H1 (cell line): Measurements from ENCODE around the gene TPO. TPM values are rescaled to one million over a fixed set of nuclear protein-coding genes. Genes with fewer than 3 reads are reported as not detected.

ENCODE experiments used
- CTCF ChIA-PET: fragments of 300-600 bp; sonication (Branson Sonifier 250); formaldehyde crosslinking; loops from one replicate; lab custom pipeline; 2021; ENCODE audit not compliant: partially characterized antibody; lab: Charles Lee
- POLR2A ChIA-PET: fragments of 300-600 bp; sonication (Branson Sonifier 250); formaldehyde crosslinking; loops from one replicate; lab custom pipeline; 2021; ENCODE audit warnings: inconsistent platforms; ENCODE audit not compliant: partially characterized antibody; lab: Charles Lee
- DNase-seq, 2 experiments: peaks; one replicate each; pipeline versions ENCODE4 v3.0.0 to v3.0.0-alpha.2; 2010 to 2022; ENCODE audit warnings: low spot score in 2 of 2, low read depth in 1 of 2, mixed read lengths in 1 of 2
- FAIRE-seq: peaks from 2 replicates; lab custom pipeline; 2011; peaks lifted over from hg19 to GRCh38; lab: Jason Lieb, UNC
- H2AFZ ChIP-seq: 2 replicates; pipeline ENCODE4 v1.8.1; 2012; ENCODE audit warnings: low read length, inconsistent platforms
- H2AK5ac ChIP-seq: 2 replicates; pipeline ENCODE4 v1.6.1; 2013; ENCODE audit warnings: low read depth, low read length
- H2BK120ac ChIP-seq: replicated peaks from 2 replicates; pipeline ENCODE3; 2013; ENCODE audit warnings: low read depth, low read length, inconsistent platforms
- H2BK12ac ChIP-seq: 2 replicates; pipeline ENCODE4 v1.6.1; 2013; ENCODE audit warnings: low read depth, low read length
- H2BK15ac ChIP-seq: 2 replicates; pipeline ENCODE4 v1.6.1; 2013; ENCODE audit warnings: low read length
- H2BK20ac ChIP-seq: 2 replicates; pipeline ENCODE4 v1.6.1; 2013; ENCODE audit warnings: low read length
- H2BK5ac ChIP-seq: 2 replicates; pipeline ENCODE4 v1.6.1; 2013; ENCODE audit warnings: low read depth, low read length
- H3K14ac ChIP-seq: 2 replicates; pipeline ENCODE4 v1.6.1; 2013; ENCODE audit warnings: inconsistent platforms; ENCODE audit not compliant: insufficient read length
- H3K18ac ChIP-seq: 2 replicates; pipeline ENCODE4 v1.6.1; 2013; ENCODE audit warnings: low read length; ENCODE audit errors: extremely low read depth
- H3K23ac ChIP-seq: 2 replicates; pipeline ENCODE4 v1.6.1; 2013; ENCODE audit warnings: inconsistent platforms; ENCODE audit not compliant: insufficient read length
- H3K23me2 ChIP-seq: 2 replicates; pipeline ENCODE4 v1.6.1; 2013; ENCODE audit warnings: low read depth, low read length
- H3K27ac ChIP-seq: 2 replicates; pipeline ENCODE4 v1.6.1; 2011; ENCODE audit warnings: low read depth, low read length, inconsistent platforms
- H3K27me3 ChIP-seq, 4 experiments: replicated peaks in 1 of 4; 1 replicate in 1 of 4; 2 replicates in 3 of 4; pipeline versions ENCODE4 v1.6.1 to v1.8.1; 2011 to 2013; ENCODE audit warnings: low read length in 3 of 4, mild to moderate bottlenecking in 3 of 4, inconsistent platforms in 2 of 4, mixed read lengths in 2 of 4, moderate library complexity in 1 of 4; ENCODE audit not compliant: control insufficient read depth in 3 of 4, insufficient read depth in 3 of 4; ENCODE audit errors: extremely low read depth in 1 of 4
- H3K36me3 ChIP-seq, 4 experiments: 2 replicates each; pipeline versions ENCODE4 v1.6.1 to v1.8.1; 2011 to 2013; ENCODE audit warnings: mild to moderate bottlenecking in 4 of 4, low read length in 3 of 4, moderate library complexity in 2 of 4, control low read depth in 1 of 4, inconsistent platforms in 1 of 4; ENCODE audit not compliant: insufficient read depth in 4 of 4, control insufficient read depth in 2 of 4
- H3K4ac ChIP-seq: replicated peaks from 2 replicates; pipeline ENCODE3; 2013; ENCODE audit warnings: low read length, low read depth, mixed read lengths, inconsistent platforms; ENCODE audit not compliant: insufficient read length
- H3K4me1 ChIP-seq, 4 experiments: replicated peaks in 1 of 4; 1 replicate in 1 of 4; 2 replicates in 3 of 4; pipeline versions ENCODE4 v1.6.1 to v1.8.1; 2011 to 2013; ENCODE audit warnings: low read length in 3 of 4, inconsistent platforms in 2 of 4, mixed read lengths in 1 of 4; ENCODE audit not compliant: insufficient read depth in 4 of 4, control insufficient read depth in 3 of 4
- H3K4me2 ChIP-seq, 2 experiments: 2 replicates each; pipeline versions ENCODE4 v1.6.1 to v1.8.1; 2011 to 2013; ENCODE audit warnings: low read depth in 2 of 2, low read length in 2 of 2, control low read depth in 1 of 2, inconsistent platforms in 1 of 2, mild to moderate bottlenecking in 1 of 2; ENCODE audit not compliant: insufficient read depth in 1 of 2
- H3K4me3 ChIP-seq, 4 experiments: fragments of 200-600, 300-600 bp in 1 of 4; sonication (generic), shearing (Covaris generic), sonication (Bioruptor Twin) in 1 of 4; 2 replicates each; pipeline versions ENCODE4 v1.5.1 to v1.8.1; 2011 to 2016; ENCODE audit warnings: low read length in 4 of 4, low read depth in 3 of 4, control low read depth in 2 of 4, inconsistent platforms in 2 of 4, mild to moderate bottlenecking in 2 of 4, mixed read lengths in 1 of 4, moderate library complexity in 1 of 4; ENCODE audit not compliant: insufficient read depth in 2 of 4; ENCODE audit errors: extremely low read depth in 1 of 4
- H3K56ac ChIP-seq: replicated peaks from 2 replicates; pipeline ENCODE3; 2013; ENCODE audit warnings: low read depth, mild to moderate bottlenecking, mixed read lengths, low read length, inconsistent platforms; ENCODE audit not compliant: insufficient read length
- H3K79me1 ChIP-seq: 2 replicates; pipeline ENCODE4 v1.6.1; 2013; ENCODE audit warnings: low read depth, low read length, control low read depth
- H3K79me2 ChIP-seq, 2 experiments: 2 replicates each; pipeline versions ENCODE4 v1.6.1 to v1.8.1; 2012 to 2013; ENCODE audit warnings: low read length in 2 of 2, mild to moderate bottlenecking in 2 of 2, inconsistent platforms in 1 of 2; ENCODE audit not compliant: insufficient read depth in 2 of 2, control insufficient read depth in 1 of 2
- H3K9ac ChIP-seq, 4 experiments: replicated peaks in 1 of 4; 1 replicate in 1 of 4; 2 replicates in 3 of 4; pipeline versions ENCODE4 v1.6.1 to v1.8.1; 2011 to 2013; ENCODE audit warnings: low read depth in 3 of 4, low read length in 3 of 4, control low read depth in 2 of 4, mild to moderate bottlenecking in 2 of 4, moderate library complexity in 2 of 4, inconsistent platforms in 1 of 4; ENCODE audit errors: extremely low read depth in 1 of 4
- H3K9me3 ChIP-seq, 2 experiments: 2 replicates each; pipeline versions ENCODE4 v1.6.1 to v1.8.1; 2012 to 2013; ENCODE audit warnings: mild to moderate bottlenecking in 2 of 2, moderate library complexity in 2 of 2, control low read depth in 1 of 2, inconsistent platforms in 1 of 2, low read depth in 1 of 2, low read length in 1 of 2, mixed read lengths in 1 of 2; ENCODE audit not compliant: insufficient read depth in 2 of 2
- H4K20me1 ChIP-seq, 2 experiments: replicated peaks in 1 of 2; 2 replicates each; pipeline versions ENCODE3 to v1.8.1; 2011 to 2013; ENCODE audit warnings: inconsistent platforms in 2 of 2, low read length in 2 of 2, mild to moderate bottlenecking in 1 of 2; ENCODE audit not compliant: insufficient read depth in 2 of 2, control insufficient read depth in 1 of 2
- H4K5ac ChIP-seq: 2 replicates; pipeline ENCODE4 v1.6.1; 2013; ENCODE audit warnings: low read length, low read depth, mixed read lengths, inconsistent platforms; ENCODE audit not compliant: insufficient read length
- H4K8ac ChIP-seq: 2 replicates; pipeline ENCODE4 v1.8.0; 2013; ENCODE audit warnings: mild to moderate bottlenecking, moderate library complexity, low read length, inconsistent platforms; ENCODE audit not compliant: insufficient read depth; ENCODE audit errors: extremely low read depth
- H4K91ac ChIP-seq: replicated peaks from 2 replicates; pipeline ENCODE3; 2013; ENCODE audit warnings: low read length, mixed read lengths, inconsistent platforms; ENCODE audit not compliant: insufficient read length
- CTBP2 ChIP-seq: IDR thresholded peaks from 2 replicates; pipeline ENCODE4 v1.7.0; 2011; ENCODE audit warnings: borderline replicate concordance, mild to moderate bottlenecking, moderate library complexity, mixed read lengths, low read length; ENCODE audit not compliant: insufficient read depth, insufficient read length
- MAFK ChIP-seq: IDR thresholded peaks from 2 replicates; pipeline ENCODE4 v1.6.1; 2012; ENCODE audit warnings: low read depth, mild to moderate bottlenecking, improper control_type of control experiment, low read length
- PHF8 ChIP-seq: fragments of 200-600 bp; sonication (generic); conservative IDR thresholded peaks from 2 replicates; pipeline ENCODE4 v1.7.1; 2012; ENCODE audit warnings: low read depth, mild to moderate bottlenecking, inconsistent platforms, low read length, moderate library complexity
- SIRT6 ChIP-seq: IDR thresholded peaks from one replicate; pipeline ENCODE4 v1.7.1; 2012; ENCODE audit warnings: low read length, inconsistent platforms
- SIX5 ChIP-seq: IDR thresholded peaks from 2 replicates; pipeline ENCODE4 v1.6.1; 2011; ENCODE audit warnings: mild to moderate bottlenecking, low read depth, low read length
- TAF7 ChIP-seq: optimal IDR thresholded peaks from 2 replicates; pipeline ENCODE3; 2011; ENCODE audit warnings: low read depth, mild to moderate bottlenecking, inconsistent platforms, low read length, moderate library complexity, borderline replicate concordance
- WGBS, 2 experiments: shearing (Covaris generic) in 1 of 2; methylation state at CpG; one replicate each; pipeline versions ENCODE4 v1.1.6 to v1.1.7; 2013 to 2015; ENCODE audit warnings: low lambda C conversion rate in 2 of 2, mixed read lengths in 2 of 2, inconsistent platforms in 1 of 2, low coverage in 1 of 2, missing lambda C conversion rate in 1 of 2; ENCODE audit not compliant: insufficient replicate concordance in 2 of 2, insufficient coverage in 1 of 2, insufficient read length in 1 of 2; ENCODE audit errors: extremely low coverage in 1 of 2, missing lambda C conversion rate in 1 of 2; 5-methylcytosine and 5-hydroxymethylcytosine counted together
- polyA plus RNA-seq, 7 experiments: library from polyadenylated mRNA; depleted of rRNA in 3 of 7; stranded (reverse) in 5 of 7; unstranded in 2 of 7; fragments of >200 nt in 5 of 7; fragments of 200-250 nt in 2 of 7; gene quantifications; 1 replicate in 5 of 7; 2 replicates in 1 of 7; 4 replicates in 1 of 7; pipeline versions ENCODE4 v1.2.1 to v1.2.3, GENCODE V29; 2011 to 2013; ENCODE audit warnings: missing spikeins in 2 of 7, mixed read lengths in 2 of 7
- total RNA-seq: library from RNA; stranded (reverse); fragmentation: NEBNext Ultra II Directional; extraction: Animal tissue kit (Norgen Biotek cat#: 25700); gene quantifications from 2 replicates; pipeline ENCODE4 v1.2.1, GENCODE V29; 2021
- TF ChIP-seq, protein P1 (sequence below): IDR thresholded peaks from 2 replicates; pipeline ENCODE4 v1.6.1; 2011; ENCODE audit warnings: low read length, improper control_type of control experiment
- TF ChIP-seq, protein P2 (sequence below): IDR thresholded peaks from 2 replicates; pipeline ENCODE4 v1.6.1; 2012; ENCODE audit warnings: low read length, inconsistent platforms

The TPO gene
- total and polyA plus RNA-seq, 2 of the 8 experiments (the other 6 are each of a cell fraction or from before 2014, with no cell fraction given): not detected

DNA sequence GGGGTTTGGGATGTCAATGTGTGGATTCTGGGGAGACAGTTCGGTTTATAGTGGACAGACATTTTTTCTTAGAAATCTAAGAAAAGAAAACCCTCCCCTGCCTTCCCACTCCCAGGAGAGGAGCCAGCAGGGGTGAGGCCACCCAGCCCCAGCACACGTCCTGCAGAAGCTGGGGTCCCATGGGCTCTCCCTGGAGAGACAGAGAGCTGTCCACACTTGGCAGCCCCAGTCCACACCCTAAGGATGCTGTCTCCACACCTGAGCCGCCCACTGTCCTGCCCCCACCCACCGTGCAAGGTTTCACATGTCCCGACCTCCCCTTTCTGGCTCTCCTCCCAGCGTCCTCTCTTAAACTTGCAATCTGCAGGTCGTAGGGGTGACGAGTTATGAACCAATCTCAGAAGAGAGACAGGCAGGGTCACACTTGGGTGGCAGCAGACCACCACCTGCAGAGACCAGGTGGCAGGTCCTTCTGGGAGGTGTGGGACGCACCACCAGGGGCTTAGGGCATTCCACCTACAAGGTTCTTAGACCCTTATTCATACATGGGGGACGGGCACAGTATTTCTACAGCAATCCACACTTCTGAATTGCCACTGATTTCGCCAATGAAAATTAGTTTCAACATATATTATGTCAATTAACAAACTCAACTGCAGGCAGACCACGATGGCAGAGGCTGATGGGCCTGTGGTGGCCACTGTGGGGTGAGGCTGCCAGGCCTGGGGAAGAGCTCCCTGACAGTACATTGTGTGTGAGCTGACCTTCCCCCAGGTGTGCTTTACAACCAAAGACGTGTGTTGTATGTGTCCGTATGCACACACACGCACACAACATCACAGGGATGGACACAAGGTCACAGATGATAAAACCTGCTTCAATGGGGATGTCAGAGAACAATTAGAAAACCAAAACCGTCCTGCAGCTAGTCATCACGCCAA lies 158.5 kb downstream of the TPO start:
- no peak overlapping the region for H2AK5ac ChIP-seq
- H4K20me1 ChIP-seq: peaks cover 0 to 2% of the 10 kb centered on the region in 2 experiments
- FAIRE-seq: no peak
- no peak overlapping the region for H3K4me3 ChIP-seq
- H3K9ac ChIP-seq: no peak overlapping the region
- no peak overlapping the region for H3K18ac ChIP-seq
- no peak overlapping the region for H3K4me2 ChIP-seq
- H2BK12ac ChIP-seq: no peak overlapping the region
- no peak overlapping the region for H2BK120ac ChIP-seq
- H4K5ac ChIP-seq: no peak overlapping the region
- no peak overlapping the region for H4K8ac ChIP-seq
- no peak overlapping the region for H2BK15ac ChIP-seq
- no peak overlapping the region for H3K14ac ChIP-seq
- H2BK20ac ChIP-seq: no peak overlapping the region
- no peaks in the 10 kb centered on the region for H3K79me2 ChIP-seq
- H3K23ac ChIP-seq: no peak overlapping the region
- WGBS, 2 experiments: 92% methylated on average over 17 of the region's 17 CpGs; no CpG with 5 or more reads in 1 of the 2 experiments
- H3K56ac ChIP-seq: no peak overlapping the region
- no peak for DNase-seq
- H3K23me2 ChIP-seq: no peaks in the 10 kb centered on the region
- no peaks in the 10 kb centered on the region for H3K27me3 ChIP-seq
- no peaks in the 10 kb centered on the region for H3K36me3 ChIP-seq
- POLR2A ChIA-PET: interaction anchor here (0.8 kb wide), 2 partner anchors 17 to 54 kb away, joined by 3 read pairs; no protein-coding TSS in a partner anchor
- no peaks in the 10 kb centered on the region for H3K79me1 ChIP-seq
- no peak overlapping the region for H2AFZ ChIP-seq
- CTCF ChIA-PET: interaction anchor here (0.8 to 1.4 kb wide), 5 partner anchors 15 to 198 kb away, joined by 3 to 4 read pairs (median 3); no protein-coding TSS in a partner anchor
- H3K27ac ChIP-seq: no peak overlapping the region
- no peak overlapping the region for H3K4ac ChIP-seq
- H2BK5ac ChIP-seq: no peak overlapping the region
- no peak overlapping the region for H4K91ac ChIP-seq
- H3K9me3 ChIP-seq: peaks cover 2 to 6% of the 10 kb centered on the region in 2 experiments; a peak in 2 of 4 replicates
- no peaks in the 10 kb centered on the region for H3K4me1 ChIP-seq
- TF ChIP-seq MAFK: no peak
- no peak for TF ChIP-seq TAF7
- TF ChIP-seq PHF8: no peak
- TF ChIP-seq SIX5: no peak
- TF ChIP-seq SIRT6: no peak
- TF ChIP-seq CTBP2: no peak
- TF ChIP-seq, protein P1, sequence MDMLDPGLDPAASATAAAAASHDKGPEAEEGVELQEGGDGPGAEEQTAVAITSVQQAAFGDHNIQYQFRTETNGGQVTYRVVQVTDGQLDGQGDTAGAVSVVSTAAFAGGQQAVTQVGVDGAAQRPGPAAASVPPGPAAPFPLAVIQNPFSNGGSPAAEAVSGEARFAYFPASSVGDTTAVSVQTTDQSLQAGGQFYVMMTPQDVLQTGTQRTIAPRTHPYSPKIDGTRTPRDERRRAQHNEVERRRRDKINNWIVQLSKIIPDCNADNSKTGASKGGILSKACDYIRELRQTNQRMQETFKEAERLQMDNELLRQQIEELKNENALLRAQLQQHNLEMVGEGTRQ: no peak
- TF ChIP-seq, protein P2, sequence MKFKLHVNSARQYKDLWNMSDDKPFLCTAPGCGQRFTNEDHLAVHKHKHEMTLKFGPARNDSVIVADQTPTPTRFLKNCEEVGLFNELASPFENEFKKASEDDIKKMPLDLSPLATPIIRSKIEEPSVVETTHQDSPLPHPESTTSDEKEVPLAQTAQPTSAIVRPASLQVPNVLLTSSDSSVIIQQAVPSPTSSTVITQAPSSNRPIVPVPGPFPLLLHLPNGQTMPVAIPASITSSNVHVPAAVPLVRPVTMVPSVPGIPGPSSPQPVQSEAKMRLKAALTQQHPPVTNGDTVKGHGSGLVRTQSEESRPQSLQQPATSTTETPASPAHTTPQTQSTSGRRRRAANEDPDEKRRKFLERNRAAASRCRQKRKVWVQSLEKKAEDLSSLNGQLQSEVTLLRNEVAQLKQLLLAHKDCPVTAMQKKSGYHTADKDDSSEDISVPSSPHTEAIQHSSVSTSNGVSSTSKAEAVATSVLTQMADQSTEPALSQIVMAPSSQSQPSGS: no peak
